22Rv1 (cell line): ENCODE data around the gene NBAS.

Experiments used
- CTCF ChIP-seq: fragments of 450-650 bp; IDR thresholded peaks from 2 replicates; pipeline ENCODE4 v1.5.1; 2017; ENCODE audit warnings: mild to moderate bottlenecking
- ZFX ChIP-seq: fragments of 450-650 bp; IDR thresholded peaks from 2 replicates; pipeline ENCODE4 v1.6.1; 2017; ENCODE audit warnings: antibody characterized with exemption, borderline replicate concordance

DNA sequence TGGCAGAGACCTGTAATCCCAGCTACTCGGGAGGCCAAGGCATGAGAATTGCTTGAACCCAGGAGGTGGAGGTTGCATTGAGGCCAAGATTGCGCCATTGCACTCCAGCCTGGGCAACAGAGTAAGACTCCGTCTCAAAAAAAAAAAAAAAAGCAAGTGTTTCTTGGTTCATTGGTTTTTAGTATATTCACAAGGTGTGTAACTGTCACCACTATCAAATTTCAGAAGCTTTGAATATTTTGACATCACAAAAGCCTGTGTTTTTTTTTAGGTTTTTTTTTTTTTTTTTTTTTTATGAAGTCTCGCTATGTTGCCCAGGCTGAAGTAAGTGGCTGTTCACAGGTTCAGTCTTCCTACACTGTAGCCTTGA is 47.2 kb upstream of the NBAS start:
- TF ChIP-seq CTCF (no peak), ZFX (no peak)
